ENCODE measurements around the gene ZNF428.
A peak's percentile ranks its signal among the peaks of the same experiment; 100 is the strongest.
"Not testable (repeated sequence)": the region's sequence is repeated elsewhere in the genome, so short reads cannot be mapped to it uniquely, and the experiment has no call there.

The ZNF428 gene

DNA sequence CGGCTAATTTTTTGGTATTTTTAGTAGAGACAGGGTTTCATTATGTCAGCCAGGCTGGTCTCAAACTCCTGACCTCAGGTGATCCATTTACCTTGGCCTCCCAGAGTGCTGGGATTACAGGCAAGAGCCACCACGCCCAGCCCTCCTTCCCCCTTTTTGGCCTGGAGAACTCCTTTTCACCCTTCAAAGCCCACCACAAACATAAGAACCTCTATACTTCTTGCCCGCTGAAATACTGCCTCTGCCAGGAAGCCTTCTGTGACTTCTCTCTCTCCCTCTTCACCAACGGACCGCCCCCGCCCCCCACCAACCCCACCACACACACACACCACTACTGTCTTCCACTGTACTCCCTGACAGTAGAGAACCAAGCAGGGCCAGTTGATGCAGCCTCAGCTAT lies 2.5 kb downstream of the ZNF428 start:
- DNase-seq (ENCODE audit: low spot score), result no peak

DNA sequence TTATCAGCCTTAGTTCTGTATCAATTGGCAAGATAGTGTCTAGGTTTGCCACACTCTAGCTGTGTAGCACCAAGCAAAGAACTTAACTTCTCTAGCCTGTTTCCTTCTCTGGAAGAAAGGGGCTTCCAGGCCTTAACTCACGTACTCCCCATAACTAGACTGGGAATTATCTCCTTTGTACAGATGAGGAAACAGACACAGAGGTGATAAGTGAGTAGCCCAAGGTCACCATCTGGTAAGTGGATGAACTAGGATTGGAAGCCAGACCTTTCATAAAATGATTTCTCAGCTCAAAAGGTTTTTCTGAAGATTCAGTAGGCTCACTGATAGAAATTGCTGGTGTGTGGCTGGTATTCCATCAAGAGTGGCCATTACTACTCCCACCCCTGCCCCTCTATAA lies 3.1 kb downstream of the ZNF428 start:
- no peak for DNase-seq (ENCODE audit: low spot score)

DNA sequence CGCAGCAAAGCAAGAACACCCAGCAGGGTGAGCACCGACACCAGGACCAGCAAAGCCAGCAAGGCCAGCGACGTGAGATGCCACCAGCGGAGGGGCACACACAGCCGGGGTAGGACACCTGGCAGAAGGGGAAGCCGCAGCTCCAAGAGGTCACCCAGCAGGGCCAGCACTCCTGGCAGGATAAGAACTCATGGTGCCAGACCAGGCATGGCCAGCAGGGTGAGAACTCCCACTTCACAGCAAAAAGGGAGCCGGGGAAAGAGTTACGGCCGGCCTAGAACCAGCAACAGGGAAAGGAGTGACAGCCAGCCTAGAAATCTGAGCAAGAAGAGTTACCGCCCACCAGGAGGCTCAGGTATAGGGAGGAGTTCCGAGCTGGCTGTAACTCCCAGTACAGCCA lies 7.1 kb downstream of the ZNF428 start:
- DNase-seq (ENCODE audit: low spot score), result no peak

- DNase-seq (ENCODE audit: low spot score), result no peak
Observed at GRCh38 chr19:43611788-43612187, 7.6 kb downstream of the ZNF428 start, which contains the start of gene SRRM5. TSS of gene SRRM5 (plus strand) at chr19:43612088. CDS start at chr19:43612122, 34 bp downstream.

- DNase-seq (ENCODE audit: low spot score), result no peak
Observed at GRCh38 chr19:43610493-43610892, 8.9 kb downstream of the ZNF428 start.

DNA sequence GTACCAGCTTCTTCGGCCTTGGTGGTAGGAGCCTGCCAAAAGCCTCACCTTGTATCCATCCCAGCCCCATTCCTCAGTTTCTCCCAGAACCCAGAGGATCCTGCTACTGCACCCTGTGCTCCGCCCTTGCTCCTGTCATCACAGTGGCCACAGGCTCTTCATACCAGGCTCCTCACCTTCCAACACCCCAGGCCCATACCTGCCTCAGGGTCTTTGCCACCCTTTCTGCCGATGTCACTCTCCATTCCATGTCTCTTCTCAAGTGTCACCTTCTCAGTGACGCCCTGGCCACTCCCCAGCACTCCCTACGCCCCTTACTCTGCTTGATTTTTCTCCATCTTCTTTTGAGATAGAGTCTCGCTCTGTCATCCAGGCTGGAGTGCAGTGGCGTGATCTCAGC lies 9.6 kb downstream of the ZNF428 start:
- no peak for DNase-seq (ENCODE audit: low spot score)

GRCh38 chr19:43607238-43608205 lies 11.9 kb downstream of the ZNF428 start:
- DNase-seq (ENCODE audit: low spot score), result no peak

DNA sequence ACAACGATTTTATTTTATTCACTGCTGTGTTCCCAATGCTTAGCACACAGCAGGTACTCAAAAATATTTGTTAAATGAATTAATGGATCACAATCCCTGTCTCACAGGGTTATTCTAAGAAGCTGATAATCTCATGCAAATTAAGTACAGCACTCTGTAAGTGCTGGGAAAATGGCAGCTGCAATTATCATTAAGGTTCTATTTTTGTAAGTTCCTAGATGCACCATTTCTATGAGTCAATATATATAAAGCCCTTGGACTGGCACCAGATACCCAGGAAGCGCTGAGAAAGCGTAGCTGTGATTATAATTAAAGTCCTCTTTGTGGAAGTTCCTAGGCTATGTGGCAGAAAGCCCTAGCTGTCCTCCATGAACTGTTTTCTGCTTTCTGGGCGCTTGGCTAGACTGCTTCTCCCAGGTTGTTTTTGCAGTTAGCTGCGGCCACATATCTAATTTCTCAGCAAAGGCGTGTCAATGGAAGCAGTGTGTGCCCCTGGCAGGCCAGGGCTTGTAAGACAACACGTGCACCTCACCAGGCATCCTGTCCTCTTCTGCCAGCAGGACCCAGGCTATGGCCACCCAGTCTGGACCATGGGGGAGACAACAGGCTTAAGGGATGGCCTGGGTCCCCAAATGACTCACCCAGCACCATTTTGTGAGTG lies 12.7 kb downstream of the ZNF428 start:
- DNase-seq (ENCODE audit: low spot score), result no peak

- no peak for DNase-seq (ENCODE audit: low spot score)
Observed at GRCh38 chr19:43605875-43606568, 13.4 kb downstream of the ZNF428 start.

DNA sequence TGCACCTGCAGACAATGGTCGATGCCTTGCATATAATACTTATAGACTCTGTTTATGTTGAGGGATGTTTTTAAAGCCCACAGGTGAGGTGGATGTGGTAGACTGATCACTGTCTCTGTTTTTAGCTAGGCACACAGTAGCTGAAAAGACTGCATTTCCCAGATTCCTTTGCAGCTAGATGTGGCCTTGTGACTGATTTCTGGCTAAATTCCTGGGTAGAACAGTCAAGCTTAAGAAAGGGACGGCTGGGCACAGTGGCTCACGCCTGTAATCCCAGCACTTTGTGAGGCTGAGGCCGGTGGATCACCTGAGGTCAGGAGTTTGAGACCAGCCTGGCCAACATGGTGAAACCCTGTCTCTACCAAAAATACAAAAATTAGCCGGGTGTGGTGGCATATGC lies 19.1 kb downstream of the ZNF428 start:
- DNase-seq (ENCODE audit: low spot score), result not testable (repeated sequence)

DNA sequence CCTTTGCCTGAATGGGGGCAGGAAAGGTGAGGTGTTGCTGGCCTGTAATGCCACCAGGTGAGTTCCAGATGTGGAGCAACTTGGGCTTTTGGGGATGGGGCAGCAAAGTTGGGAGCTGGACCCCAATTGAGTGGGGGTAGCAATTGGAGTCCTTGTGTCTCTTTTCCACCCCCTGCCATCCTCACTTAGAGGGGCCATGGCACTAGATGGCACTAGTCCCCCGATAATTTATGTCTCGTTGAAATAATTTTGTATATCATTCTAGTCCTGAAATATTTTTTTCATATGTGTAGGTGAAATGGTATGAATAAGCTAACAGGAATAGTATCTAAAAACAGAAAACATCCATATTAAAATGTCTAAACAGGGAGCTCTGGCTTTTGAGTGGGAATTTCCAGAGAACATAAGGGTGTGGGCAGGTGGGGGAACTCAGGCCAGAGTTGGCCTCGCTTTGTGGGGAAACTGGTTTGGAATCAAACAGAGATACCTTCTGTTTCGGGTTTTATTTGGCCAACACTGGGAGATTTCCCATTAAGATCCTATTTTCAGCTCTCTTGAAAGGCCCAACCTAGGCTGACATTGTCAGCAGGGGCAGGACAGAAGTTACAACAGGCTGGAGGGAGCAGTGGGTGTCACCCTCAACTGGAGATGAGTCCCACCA lies 19.7 kb downstream of the ZNF428 start:
- no peak for DNase-seq (ENCODE audit: low spot score)

- DNase-seq (ENCODE audit: low spot score), result no peak
Observed at GRCh38 chr19:43598445-43599240, 20.8 kb downstream of the ZNF428 start.

DNA sequence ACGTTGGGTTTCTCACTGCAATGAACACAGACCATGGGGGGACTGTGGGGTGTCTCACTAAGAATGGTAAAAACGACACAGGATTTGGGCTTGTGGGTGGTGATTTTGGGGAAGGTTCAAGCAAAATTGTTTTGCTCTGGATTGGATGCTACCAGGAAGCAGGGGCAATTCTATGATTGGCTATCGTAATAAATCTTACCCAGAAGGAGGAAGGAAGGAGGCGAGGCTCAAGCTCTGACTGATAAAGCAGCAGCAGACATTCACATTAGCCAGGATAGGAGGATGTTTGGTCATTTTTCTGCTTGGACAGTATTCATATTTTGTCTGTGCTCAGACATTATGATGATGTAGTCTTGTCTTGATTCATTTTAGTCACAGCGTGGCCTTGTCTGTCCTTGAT lies 21.6 kb downstream of the ZNF428 start:
- no peak for DNase-seq (ENCODE audit: low spot score)

- no peak for DNase-seq (ENCODE audit: low spot score)
Observed at GRCh38 chr19:43596842-43597461, 22.5 kb downstream of the ZNF428 start.

GRCh38 chr19:43595999-43596841 lies 23.2 kb downstream of the ZNF428 start, which contains the start of the genes IRGQ and ZNF576:
TSS of gene IRGQ (minus strand) at chr19:43596134. CDS start at chr19:43595338, 796 bp downstream.
TSS of gene ZNF576 (plus strand) at chr19:43596595. CDS start at chr19:43597109, 514 bp downstream.
- DNase-seq (ENCODE audit: low spot score), result peak; percentile 99

- DNase-seq (ENCODE audit: low spot score), result no peak
Observed at GRCh38 chr19:43595605-43595998, 23.8 kb downstream of the ZNF428 start.

- peak; percentile 77 for DNase-seq (ENCODE audit: low spot score)
Observed at GRCh38 chr19:43594710-43595604, 24.5 kb downstream of the ZNF428 start.

GRCh38 chr19:43594081-43594697 lies 25.2 kb downstream of the ZNF428 start:
- DNase-seq (ENCODE audit: low spot score), result no peak

Measured in SW480 (cell line).